Measurements from ENCODE around the gene LY6G6F. TPM values are rescaled to one million over a fixed set of nuclear protein-coding genes. Genes with fewer than 3 reads are reported as not detected.

LY6G6F gene
- total and polyA plus RNA-seq, 2 of the 13 experiments (the other 11 are each of a cell fraction or from before 2014, with no cell fraction given): not detected

- TF ChIP-seq ZNF225 (CRISPR knock-in tag; IDR thresholded peaks at IDR 0.05) (no peak), TAF15 (IDR thresholded peaks at IDR 0.05; ENCODE audit: low read depth, low read length, poor library complexity, severe bottlenecking) (no peak), ZNF441 (CRISPR knock-in tag; IDR thresholded peaks at IDR 0.05; ENCODE audit: borderline replicate concordance) (no peak), EP300 (IDR thresholded peaks at IDR 0.05; ENCODE audit: low read depth in 2 of 2, low read length in 2 of 2) (no peak), EP300 (CRISPR knock-in tag; IDR thresholded peaks at IDR 0.05; ENCODE audit: borderline replicate concordance) (0 out of 2 replicates have a peak, but pooled peaks have one; percentile 25), ZNF362 (CRISPR knock-in tag; IDR thresholded peaks at IDR 0.05; ENCODE audit: borderline replicate concordance) (peak; percentile 14; the same call in 1 of the 2 replicates), ZNF614 (CRISPR knock-in tag; IDR thresholded peaks at IDR 0.05; ENCODE audit: borderline replicate concordance) (peak; percentile 79; the same call in 1 of the 2 replicates), ZNF546 (CRISPR knock-in tag; conservative IDR thresholded peaks at IDR 0.05) (no peak), NR2F6 (IDR thresholded peaks at IDR 0.05) (no peak), NR2F6 (CRISPR knock-in tag; IDR thresholded peaks at IDR 0.05) (peak; percentile 46; the same call in 1 of the 2 replicates), ZNF652 (CRISPR knock-in tag; IDR thresholded peaks at IDR 0.05; ENCODE audit: borderline replicate concordance, low read depth) (no peak), HMGXB3 (CRISPR knock-in tag; IDR thresholded peaks at IDR 0.05; ENCODE audit: borderline replicate concordance) (0 out of 2 replicates have a peak, but pooled peaks have one; percentile 36), MNT (IDR thresholded peaks at IDR 0.05) (no peak), HNRNPLL (IDR thresholded peaks at IDR 0.05; ENCODE audit: low read depth, low read length, poor library complexity, severe bottlenecking) (peak; percentile 27), DMAP1 (CRISPR knock-in tag; IDR thresholded peaks at IDR 0.05) (0 out of 2 replicates have a peak, but pooled peaks have one; percentile 47), AHR (CRISPR knock-in tag; IDR thresholded peaks at IDR 0.05) (peak; percentile 66; the same call in 1 of the 2 replicates), RXRA (CRISPR knock-in tag; IDR thresholded peaks at IDR 0.05) (peak; percentile 47; the same call in 1 of the 2 replicates), THAP9 (CRISPR knock-in tag; IDR thresholded peaks at IDR 0.05; ENCODE audit: borderline replicate concordance) (peak; percentile 95; the same call in 1 of the 2 replicates), MTF2 (CRISPR knock-in tag; IDR thresholded peaks at IDR 0.05; ENCODE audit: borderline replicate concordance) (no peak), SMC3 (IDR thresholded peaks at IDR 0.05; ENCODE audit: low read length) (peak; percentile 34; the same call in 1 of the 2 replicates)
These were observed 11.0 kb downstream of the LY6G6F start (continued) for GRCh38 chr6:31717499-31718222.
